GM10266 (cell line): Measurements from ENCODE around the gene KRTAP10-10.
"Not testable (repeated sequence)": the region's sequence is repeated elsewhere in the genome, so short reads cannot be mapped to it uniquely, and the experiment has no call there.

ENCODE experiments used
- DNase-seq: peaks from one replicate; pipeline ENCODE4 v3.0.0; 2012; ENCODE audit errors: extremely low spot score
- CTCF ChIP-seq: IDR thresholded peaks from 2 replicates; pipeline ENCODE4 v1.5.1; 2012; ENCODE audit warnings: mild to moderate bottlenecking, low read depth; ENCODE audit not compliant: control insufficient read depth, insufficient read depth; ENCODE audit errors: missing control alignments

Gene KRTAP10-10

GRCh38 chr21:44637018-44637850 is at the start of gene KRTAP10-10:
TSS of gene KRTAP10-10 (plus strand) at chr21:44637356. CDS start at chr21:44637418, 62 bp downstream.
- no peak for DNase-seq
- no peak for TF ChIP-seq CTCF

- no peak for TF ChIP-seq CTCF
- no peak for DNase-seq
These were observed 48.1 kb upstream of the KRTAP10-10 start for GRCh38 chr21:44589094-44589493.

- TF ChIP-seq CTCF, result no peak
- no peak for DNase-seq
These were observed 47.4 kb upstream of the KRTAP10-10 start for GRCh38 chr21:44589586-44590305.

- no peak for DNase-seq
- TF ChIP-seq CTCF, result no peak
These were observed 46.8 kb upstream of the KRTAP10-10 start for GRCh38 chr21:44590311-44590721.

- not testable (repeated sequence) for DNase-seq
These were observed 46.0 kb upstream of the KRTAP10-10 start for GRCh38 chr21:44590897-44591800.

GRCh38 chr21:44591801-44592130 is 45.4 kb upstream of the KRTAP10-10 start:
- DNase-seq, result not testable (repeated sequence)

GRCh38 chr21:44592446-44593311 is 44.5 kb upstream of the KRTAP10-10 start, which contains the start of gene KRTAP10-6:
TSS of gene KRTAP10-6 (minus strand) at chr21:44592505. CDS start at chr21:44592484, 21 bp downstream.
- no peak for TF ChIP-seq CTCF
- DNase-seq, result no peak
